A204.1 (cell line): Measurements from ENCODE around the gene FAM153A.
"Not testable (repeated sequence)": the region's sequence is repeated elsewhere in the genome, so short reads cannot be mapped to it uniquely, and the experiment has no call there.

Experiments used
- FAIRE-seq: peaks from 2 replicates; lab custom pipeline; 2012; peaks lifted over from hg19 to GRCh38; lab: Jason Lieb, UNC

FAM153A gene

GRCh38 chr5:177782792-177783633, at the start of gene FAM153A:
Gene FAM153A, minus strand, starts transcription at chr5:177782899.
- FAIRE-seq, result not testable (repeated sequence)

- FAIRE-seq, result not testable (repeated sequence)
Observed at GRCh38 chr5:177832287-177832686, 49.6 kb upstream of the FAM153A start.

- FAIRE-seq, result not testable (repeated sequence)
Observed at GRCh38 chr5:177826073-177826472, 43.4 kb upstream of the FAM153A start.

GRCh38 chr5:177824776-177825175, 42.1 kb upstream of the FAM153A start:
- not testable (repeated sequence) for FAIRE-seq

- not testable (repeated sequence) for FAIRE-seq
Observed at GRCh38 chr5:177822489-177822888, 39.8 kb upstream of the FAM153A start.

GRCh38 chr5:177819664-177820063, 37.0 kb upstream of the FAM153A start:
- not testable (repeated sequence) for FAIRE-seq

GRCh38 chr5:177812814-177813425, 30.2 kb upstream of the FAM153A start:
- not testable (repeated sequence) for FAIRE-seq

GRCh38 chr5:177812160-177812743, 29.6 kb upstream of the FAM153A start:
- FAIRE-seq, result not testable (repeated sequence)

- not testable (repeated sequence) for FAIRE-seq
Observed at GRCh38 chr5:177809209-177809913, 26.7 kb upstream of the FAM153A start.

- not testable (repeated sequence) for FAIRE-seq
Observed at GRCh38 chr5:177808420-177808819, 25.7 kb upstream of the FAM153A start.

- not testable (repeated sequence) for FAIRE-seq
Observed at GRCh38 chr5:177807265-177807664, 24.6 kb upstream of the FAM153A start.

- FAIRE-seq, result not testable (repeated sequence)
Observed at GRCh38 chr5:177801427-177801826, 18.7 kb upstream of the FAM153A start.

- FAIRE-seq, result not testable (repeated sequence)
Observed at GRCh38 chr5:177798237-177798840, 15.6 kb upstream of the FAM153A start.

GRCh38 chr5:177793272-177793671, 10.6 kb upstream of the FAM153A start:
- not testable (repeated sequence) for FAIRE-seq

- FAIRE-seq, result not testable (repeated sequence)
Observed at GRCh38 chr5:177791649-177792048, 8.9 kb upstream of the FAM153A start.

GRCh38 chr5:177782169-177782568, 530 bp downstream of the FAM153A start:
- not testable (repeated sequence) for FAIRE-seq

GRCh38 chr5:177771206-177771605, 11.5 kb downstream of the FAM153A start:
- FAIRE-seq, result not testable (repeated sequence)

- FAIRE-seq, result not testable (repeated sequence)
Observed at GRCh38 chr5:177770646-177771045, 12.1 kb downstream of the FAM153A start.

GRCh38 chr5:177763737-177764508, 18.8 kb downstream of the FAM153A start:
- not testable (repeated sequence) for FAIRE-seq

GRCh38 chr5:177760954-177761353, 21.7 kb downstream of the FAM153A start:
- FAIRE-seq, result not testable (repeated sequence)

GRCh38 chr5:177747354-177747753, 35.3 kb downstream of the FAM153A start:
- FAIRE-seq, result not testable (repeated sequence)
